GM12892 (cell line): ENCODE data around the gene ADAMTS2.

Source experiments
- POLR2AphosphoS5 ChIP-seq: IDR thresholded peaks from 2 replicates; pipeline ENCODE4 v1.6.1; 2011; ENCODE audit warnings: low read depth, low read length, control low read depth
- TAF1 ChIP-seq: IDR thresholded peaks from 2 replicates; pipeline ENCODE4 v1.6.1; 2011; ENCODE audit warnings: low read depth, mild to moderate bottlenecking, control low read depth, low read length, borderline replicate concordance

DNA sequence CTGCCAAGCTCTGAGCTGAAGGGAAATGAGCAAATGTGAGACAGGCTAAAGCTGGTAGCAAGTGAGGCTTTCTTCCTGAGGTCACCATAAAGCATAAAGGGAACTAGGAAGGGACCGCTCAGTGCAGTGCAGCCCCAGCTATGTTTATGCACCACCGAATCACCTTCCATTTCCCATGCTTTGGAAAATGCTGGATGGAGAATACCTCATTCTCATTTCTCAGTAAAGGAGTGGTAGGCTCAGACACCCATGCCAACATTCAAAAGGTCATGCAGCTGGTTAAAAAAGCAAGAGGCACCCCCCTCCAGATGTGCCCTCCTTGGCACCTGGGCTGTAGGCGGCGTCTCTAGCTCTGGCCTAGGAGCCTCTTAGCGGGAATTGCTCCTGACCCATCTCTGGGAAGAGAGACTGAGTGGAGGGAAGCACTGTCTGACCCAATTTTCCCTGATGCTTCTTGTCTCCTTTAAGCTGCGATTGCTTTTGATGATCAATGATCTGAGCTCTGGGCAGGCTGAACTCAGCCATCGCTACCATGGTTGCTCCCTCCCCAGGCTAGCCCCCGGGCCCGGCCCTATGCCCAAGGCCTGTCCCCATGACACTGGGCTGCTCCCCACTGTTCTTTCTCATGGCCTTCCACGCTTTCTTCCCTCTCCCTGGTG is 226.4 kb downstream of the ADAMTS2 start:
- TF ChIP-seq TAF1 (no peak), POLR2AphosphoS5 (no peak)
